ENCODE measurements around the gene EXOSC3.

Gene EXOSC3

DNA sequence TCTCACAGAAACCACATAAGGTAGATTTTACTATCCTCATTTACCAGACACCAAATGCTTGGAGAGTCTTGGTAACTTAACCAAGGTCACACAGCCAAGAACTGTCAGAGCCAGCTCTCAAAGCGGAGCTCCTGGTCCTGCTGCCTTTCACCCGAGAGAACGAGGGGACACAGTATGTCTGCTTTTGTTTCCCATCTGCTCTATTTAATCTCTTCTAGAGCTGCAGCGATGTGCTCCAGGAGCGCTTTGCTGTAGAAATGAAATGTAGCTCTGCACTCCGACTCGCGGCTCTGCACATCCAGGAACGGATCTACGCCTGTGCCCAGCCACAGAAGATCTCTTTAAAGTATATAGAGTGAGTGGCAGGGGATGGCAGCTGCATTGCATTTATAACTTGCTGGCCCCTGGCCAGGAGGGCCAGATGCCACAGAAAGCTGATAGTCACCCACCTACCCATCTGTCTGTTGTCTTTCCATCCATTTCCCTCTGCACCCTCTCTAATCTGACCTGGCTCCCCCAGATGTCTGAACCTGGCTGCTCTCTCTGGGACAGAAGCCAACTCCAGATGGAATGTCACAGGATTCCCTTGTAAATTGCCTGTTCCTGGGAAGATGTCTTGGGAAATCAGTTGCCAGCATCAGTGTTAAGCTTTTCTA, 52.6 kb downstream of the EXOSC3 start:
- DNase-seq (ENCODE audit: low read depth), result no peak

DNA sequence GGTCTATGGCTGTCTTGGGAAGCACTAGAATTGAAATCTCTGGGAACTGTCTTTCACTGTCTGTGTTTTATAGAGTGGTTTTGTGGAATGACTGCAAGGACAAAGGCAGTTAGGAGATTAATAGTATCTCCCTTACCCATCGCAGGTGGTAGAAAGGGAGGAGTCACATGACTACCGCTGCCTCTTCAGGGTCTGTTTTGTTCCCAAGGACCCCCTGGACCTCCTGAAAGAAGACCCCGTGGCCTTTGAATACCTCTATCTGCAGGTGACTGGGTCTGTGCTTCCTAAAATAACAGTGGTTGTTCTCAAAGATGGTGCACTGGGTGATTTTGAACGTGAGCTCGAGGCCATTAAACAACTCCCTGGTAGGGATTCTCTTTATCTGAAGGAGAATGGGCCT, 54.0 kb downstream of the EXOSC3 start:
- DNase-seq (ENCODE audit: low read depth), result no peak

DNA sequence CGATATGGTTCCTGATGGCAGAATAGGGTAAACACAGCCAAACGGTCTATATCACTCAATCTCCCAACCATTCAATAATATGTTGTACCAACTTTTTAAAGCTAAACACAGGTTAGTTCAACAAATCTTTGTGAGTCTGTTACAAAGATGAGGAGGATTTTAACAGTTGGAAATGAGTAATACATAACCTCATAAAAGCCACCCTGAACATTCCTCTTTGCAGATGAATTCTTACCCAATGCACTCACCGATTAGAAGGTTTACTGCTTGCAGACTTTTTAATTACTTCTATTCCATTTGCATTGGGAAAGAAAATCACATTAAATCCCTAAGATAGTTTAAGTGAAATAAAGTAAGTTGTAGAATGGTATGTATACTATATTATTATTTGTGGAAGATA, 54.6 kb downstream of the EXOSC3 start:
- no peak for DNase-seq (ENCODE audit: low read depth)
